ENCODE results near the gene UGT8.

The UGT8 gene

GRCh38 chr4:114561590-114561989 lies 37.0 kb upstream of the UGT8 start:
- POLR2A ChIA-PET = no interaction called here
- CTCF ChIA-PET = no interaction called here
- no peak overlapping the region for H3K4me3 ChIP-seq (ENCODE audit: low read depth, low read length)
- H3K9me3 ChIP-seq (ENCODE audit: control insufficient read depth, insufficient read depth, low read depth, low read length) = no peaks in the 10 kb centered on the region
- no peak overlapping the region for H3K27ac ChIP-seq (ENCODE audit: extremely low read depth, low read depth, low read length)
- no peaks in the 10 kb centered on the region for H3K36me3 ChIP-seq (ENCODE audit: control insufficient read depth in 2 of 2, insufficient read depth in 1 of 2, low read length in 2 of 2)
- H3K4me1 ChIP-seq (ENCODE audit: control insufficient read depth, insufficient read depth, low read length) = no peaks in the 10 kb centered on the region
- TF ChIP-seq ZNF169 (tag by site-specific recombination; IDR thresholded peaks at IDR 0.05) (no peak), ZNF174 (tag by site-specific recombination; IDR thresholded peaks at IDR 0.05) (no peak), ZNF140 (tag by site-specific recombination; IDR thresholded peaks at IDR 0.05) (no peak), ZNF677 (tag by site-specific recombination; IDR thresholded peaks at IDR 0.05) (no peak), ZNF791 (tag by site-specific recombination; IDR thresholded peaks at IDR 0.05) (no peak), ZNF362 (tag by site-specific recombination; IDR thresholded peaks at IDR 0.05) (no peak)

DNA sequence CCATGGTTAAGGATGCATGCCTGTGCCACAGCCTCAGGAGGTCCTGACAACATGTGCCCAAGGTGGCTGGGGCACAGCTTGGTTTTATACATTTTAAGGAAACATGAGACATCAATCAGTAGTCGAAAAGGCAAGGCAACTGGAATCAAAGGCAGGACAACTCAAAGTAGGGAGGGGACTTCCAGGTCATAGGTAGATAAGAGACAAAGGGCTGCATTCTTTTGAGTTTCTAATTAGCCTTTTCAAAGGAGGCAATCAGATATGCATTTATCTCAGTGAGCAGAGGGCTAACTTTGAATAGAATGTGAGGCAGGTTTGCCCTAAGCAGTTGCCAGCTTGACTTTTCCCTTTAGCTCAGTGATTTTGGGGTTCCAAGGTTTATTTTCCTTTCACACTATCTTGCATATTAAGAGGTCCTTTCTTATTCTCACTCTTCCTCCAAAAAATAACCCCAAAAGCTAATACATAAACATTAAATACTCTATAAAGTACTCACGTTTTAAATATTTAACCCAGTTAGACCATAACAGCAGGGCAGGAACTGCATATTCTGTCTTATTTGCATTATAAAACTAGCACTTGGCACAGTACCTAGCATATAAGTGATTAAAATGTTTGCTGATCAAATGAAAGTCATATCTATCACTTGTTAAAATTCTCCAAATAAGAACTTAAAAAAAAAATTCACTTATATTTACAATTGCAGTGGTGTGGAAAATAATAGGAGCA lies 36.3 kb upstream of the UGT8 start:
- TF ChIP-seq ZFP41 (tag by site-specific recombination; IDR thresholded peaks at IDR 0.05; ENCODE audit: borderline replicate concordance) = no peak
- TF ChIP-seq ZSCAN18 (tag by site-specific recombination; IDR thresholded peaks at IDR 0.05) = no peak
- no peak for TF ChIP-seq ZNF157 (tag by site-specific recombination; IDR thresholded peaks at IDR 0.05)
- no peak for TF ChIP-seq ZNF155 (tag by site-specific recombination; IDR thresholded peaks at IDR 0.05)
- TF ChIP-seq KLF16 (tag by site-specific recombination; IDR thresholded peaks at IDR 0.05) = no peak
- no peak for TF ChIP-seq ZNF76 (tag by site-specific recombination; IDR thresholded peaks at IDR 0.05; ENCODE audit: borderline replicate concordance, low read depth)
- TF ChIP-seq, protein P1, sequence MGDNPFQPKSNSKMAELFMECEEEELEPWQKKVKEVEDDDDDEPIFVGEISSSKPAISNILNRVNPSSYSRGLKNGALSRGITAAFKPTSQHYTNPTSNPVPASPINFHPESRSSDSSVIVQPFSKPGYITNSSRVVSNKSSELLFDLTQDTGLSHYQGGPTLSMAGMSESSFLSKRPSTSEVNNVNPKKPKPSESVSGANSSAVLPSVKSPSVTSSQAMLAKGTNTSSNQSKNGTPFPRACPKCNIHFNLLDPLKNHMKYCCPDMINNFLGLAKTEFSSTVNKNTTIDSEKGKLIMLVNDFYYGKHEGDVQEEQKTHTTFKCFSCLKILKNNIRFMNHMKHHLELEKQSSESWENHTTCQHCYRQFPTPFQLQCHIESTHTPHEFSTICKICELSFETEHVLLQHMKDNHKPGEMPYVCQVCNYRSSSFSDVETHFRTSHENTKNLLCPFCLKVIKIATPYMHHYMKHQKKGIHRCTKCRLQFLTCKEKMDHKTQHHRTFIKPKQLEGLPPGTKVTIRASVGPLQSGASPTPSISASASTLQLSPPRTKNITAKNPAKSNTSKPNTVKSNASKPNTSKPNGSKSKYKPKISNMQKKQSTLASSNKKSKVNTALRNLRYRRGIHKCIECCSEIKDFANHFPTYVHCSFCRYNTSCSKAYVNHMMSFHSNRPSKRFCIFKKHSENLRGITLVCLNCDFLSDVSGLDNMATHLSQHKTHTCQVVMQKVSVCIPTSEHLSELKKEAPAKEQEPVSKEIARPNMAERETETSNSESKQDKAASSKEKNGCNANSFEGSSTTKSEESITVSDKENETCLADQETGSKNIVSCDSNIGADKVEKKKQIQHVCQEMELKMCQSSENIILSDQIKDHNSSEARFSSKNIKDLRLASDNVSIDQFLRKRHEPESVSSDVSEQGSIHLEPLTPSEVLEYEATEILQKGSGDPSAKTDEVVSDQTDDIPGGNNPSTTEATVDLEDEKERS (tag by site-specific recombination; IDR thresholded peaks at IDR 0.05) = no peak
- no peak for TF ChIP-seq ZNF214 (tag by site-specific recombination; IDR thresholded peaks at IDR 0.05; ENCODE audit: borderline replicate concordance)
- TF ChIP-seq ZNF701 (tag by site-specific recombination; IDR thresholded peaks at IDR 0.05) = no peak
- no peak for TF ChIP-seq SP7 (tag by site-specific recombination; IDR thresholded peaks at IDR 0.05)
- no peak for TF ChIP-seq ZBTB1 (tag by site-specific recombination; IDR thresholded peaks at IDR 0.05)
- no peak for TF ChIP-seq ZNF202 (tag by site-specific recombination; IDR thresholded peaks at IDR 0.05; ENCODE audit: borderline replicate concordance)
- no peak for TF ChIP-seq SETDB1 (IDR thresholded peaks at IDR 0.05; ENCODE audit: insufficient read length, low read length)
- no peak for TF ChIP-seq ZNF335 (tag by site-specific recombination; conservative IDR thresholded peaks at IDR 0.05)
- TF ChIP-seq GLI2 (tag by site-specific recombination; IDR thresholded peaks at IDR 0.05; ENCODE audit: borderline replicate concordance, low read depth) = no peak
- no peak for TF ChIP-seq KLF9 (tag by site-specific recombination; IDR thresholded peaks at IDR 0.05; ENCODE audit: low read depth)
- TF ChIP-seq GLIS2 (tag by site-specific recombination; IDR thresholded peaks at IDR 0.05) = no peak
- TF ChIP-seq, protein P2, sequence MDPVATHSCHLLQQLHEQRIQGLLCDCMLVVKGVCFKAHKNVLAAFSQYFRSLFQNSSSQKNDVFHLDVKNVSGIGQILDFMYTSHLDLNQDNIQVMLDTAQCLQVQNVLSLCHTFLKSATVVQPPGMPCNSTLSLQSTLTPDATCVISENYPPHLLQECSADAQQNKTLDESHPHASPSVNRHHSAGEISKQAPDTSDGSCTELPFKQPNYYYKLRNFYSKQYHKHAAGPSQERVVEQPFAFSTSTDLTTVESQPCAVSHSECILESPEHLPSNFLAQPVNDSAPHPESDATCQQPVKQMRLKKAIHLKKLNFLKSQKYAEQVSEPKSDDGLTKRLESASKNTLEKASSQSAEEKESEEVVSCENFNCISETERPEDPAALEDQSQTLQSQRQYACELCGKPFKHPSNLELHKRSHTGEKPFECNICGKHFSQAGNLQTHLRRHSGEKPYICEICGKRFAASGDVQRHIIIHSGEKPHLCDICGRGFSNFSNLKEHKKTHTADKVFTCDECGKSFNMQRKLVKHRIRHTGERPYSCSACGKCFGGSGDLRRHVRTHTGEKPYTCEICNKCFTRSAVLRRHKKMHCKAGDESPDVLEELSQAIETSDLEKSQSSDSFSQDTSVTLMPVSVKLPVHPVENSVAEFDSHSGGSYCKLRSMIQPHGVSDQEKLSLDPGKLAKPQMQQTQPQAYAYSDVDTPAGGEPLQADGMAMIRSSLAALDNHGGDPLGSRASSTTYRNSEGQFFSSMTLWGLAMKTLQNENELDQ (tag by site-specific recombination; IDR thresholded peaks at IDR 0.05; ENCODE audit: low read depth) = no peak
- no peak for TF ChIP-seq ZNF664 (tag by site-specific recombination; IDR thresholded peaks at IDR 0.05)
- CTCF ChIA-PET = no interaction called here

More for the DNA sequence above, 36.3 kb upstream of the UGT8 start:
- Histone ChIP-seq H3K36me3 (ENCODE audit: control insufficient read depth in 2 of 2, insufficient read depth in 1 of 2, low read length in 2 of 2) (no peaks in the 10 kb centered on the region), H3K27ac (ENCODE audit: extremely low read depth, low read depth, low read length) (no peak overlapping the region), H3K9me3 (ENCODE audit: control insufficient read depth, insufficient read depth, low read depth, low read length) (no peaks in the 10 kb centered on the region), H3K4me3 (ENCODE audit: low read depth, low read length) (no peak overlapping the region), H3K4me1 (ENCODE audit: control insufficient read depth, insufficient read depth, low read length) (no peaks in the 10 kb centered on the region)
- POLR2A ChIA-PET = no interaction called here

All from HEK293 (cell line).